Suprapubic skin (tissue), 4 donors: ENCODE measurements around the gene VAMP3. TPM values are rescaled to one million over a fixed set of nuclear protein-coding genes. Genes with fewer than 3 reads are reported as not detected.
A peak's percentile ranks its signal among the peaks of the same experiment; 100 is the strongest.

ENCODE experiments used
- DNase-seq, 2 donors: peaks; one replicate each; pipeline ENCODE4 v3.0.0-alpha.2; 2019; ENCODE audit warnings: low spot score in 2 of 2
- H3K27ac ChIP-seq: fragments of 200-600 bp; sonication (generic); one replicate; pipeline ENCODE4 v1.5.1; 2019
- H3K27me3 ChIP-seq: fragments of 200-600 bp; sonication (generic); one replicate; pipeline ENCODE4 v1.5.1; 2019
- H3K36me3 ChIP-seq: fragments of 200-600 bp; sonication (generic); one replicate; pipeline ENCODE4 v1.5.1; 2019
- H3K4me1 ChIP-seq: fragments of 200-600 bp; sonication (generic); one replicate; pipeline ENCODE4 v1.5.1; 2019
- H3K4me3 ChIP-seq: fragments of 200-600 bp; sonication (generic); one replicate; pipeline ENCODE4 v1.5.1; 2019; ENCODE audit warnings: mild to moderate bottlenecking
- H3K9me3 ChIP-seq: fragments of 200-600 bp; sonication (generic); one replicate; pipeline ENCODE4 v1.5.1; 2019
- CTCF ChIP-seq, 2 donors: fragments of 200-600 bp in 1 of 2; fragments of 450-650 bp in 1 of 2; sonication (generic) in 1 of 2; IDR thresholded peaks; one replicate each; pipeline ENCODE4 v1.5.1; 2016 to 2019; ENCODE audit warnings: antibody characterized with exemption in 2 of 2, mild to moderate bottlenecking in 1 of 2, moderate library complexity in 1 of 2
- EP300 ChIP-seq: sonication (generic); formaldehyde crosslinking; IDR thresholded peaks from one replicate; pipeline ENCODE4 v1.6.1; 2017; ENCODE audit warnings: antibody characterized with exemption
- POLR2A ChIP-seq, 2 donors: fragments of 450-650 bp; IDR thresholded peaks; one replicate each; pipeline ENCODE4 v1.6.1; 2017; ENCODE audit warnings: antibody characterized with exemption in 2 of 2, mild to moderate bottlenecking in 2 of 2, moderate library complexity in 2 of 2
- POLR2AphosphoS5 ChIP-seq, 3 donors: sonication (generic); formaldehyde crosslinking; IDR thresholded peaks; one replicate each; pipeline ENCODE4 v1.6.1; 2017; ENCODE audit warnings: antibody characterized with exemption in 3 of 3
- WGBS: methylation state at CpG from one replicate; pipeline ENCODE4 v1.1.5; 2018; 5-methylcytosine and 5-hydroxymethylcytosine counted together
- total RNA-seq, 4 donors: library from RNA; depleted of rRNA; stranded (reverse); fragments of >200 nt; gene quantifications; one replicate each; pipeline ENCODE4 v1.1.0, GENCODE V29; 2016

Gene VAMP3
- total RNA-seq, 4 donors from 2014 or later = 62.8 to 79.9 (median 76.4) TPM

DNA sequence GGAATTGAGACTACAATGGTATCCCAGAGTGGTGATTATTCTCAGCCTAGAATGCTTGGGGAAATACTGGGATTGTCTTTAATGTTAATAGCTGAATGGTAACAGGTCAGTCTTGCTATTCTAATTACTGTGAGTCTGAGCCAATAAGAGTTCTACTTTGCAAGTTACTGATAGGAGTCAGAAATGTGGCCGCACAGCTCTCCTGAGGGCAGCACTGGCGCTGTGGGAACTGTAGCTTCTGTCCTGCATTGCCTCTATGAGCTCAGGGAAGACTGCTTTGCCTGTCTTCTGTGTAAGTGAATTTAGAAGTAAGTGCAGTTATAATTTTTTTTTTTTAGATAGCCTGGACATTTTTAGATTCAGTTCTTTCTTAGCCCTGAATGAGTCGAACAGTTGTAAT lies 10.0 kb upstream of the VAMP3 start:
- H3K9me3 ChIP-seq = no peaks in the 10 kb centered on the region
- H3K27me3 ChIP-seq = no peaks in the 10 kb centered on the region
- H3K4me1 ChIP-seq = no peaks in the 10 kb centered on the region
- H3K36me3 ChIP-seq = no peaks in the 10 kb centered on the region
- 90% methylated on average over 3 of the region's 3 CpGs for WGBS
- DNase-seq = no peak
- H3K27ac ChIP-seq = no peak overlapping the region
- no peak overlapping the region for H3K4me3 ChIP-seq
- TF ChIP-seq POLR2A (IDR thresholded peaks at IDR 0.05) (no peak), CTCF (IDR thresholded peaks at IDR 0.05) (no peak), EP300 (no peak), POLR2AphosphoS5 (IDR thresholded peaks at IDR 0.05) (no peak)

DNA sequence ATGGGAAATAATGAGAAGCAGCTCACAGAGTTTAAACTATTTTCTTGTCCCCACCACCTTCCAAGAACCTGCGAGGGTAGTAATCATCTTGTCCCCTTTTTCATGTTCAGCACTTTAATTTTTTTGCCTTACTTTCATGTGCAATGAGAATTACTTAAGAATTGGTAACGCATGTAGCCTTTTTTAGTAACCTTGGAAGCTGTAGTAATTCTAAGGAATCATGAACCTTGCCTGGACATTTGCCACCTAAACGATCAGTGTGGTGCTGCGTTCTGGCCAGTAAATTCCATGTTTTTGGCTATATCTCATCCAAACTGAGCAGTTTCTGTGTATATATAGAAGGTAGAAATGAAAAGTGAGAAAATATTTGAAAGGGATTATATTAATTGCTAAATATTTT lies 3.9 kb upstream of the VAMP3 start:
- Histone ChIP-seq H3K4me1 (peaks cover 13% of the 10 kb centered on the region), H3K27me3 (no peaks in the 10 kb centered on the region), H3K36me3 (no peaks in the 10 kb centered on the region), H3K27ac (no peak overlapping the region), H3K9me3 (no peaks in the 10 kb centered on the region), H3K4me3 (no peak overlapping the region)
- TF ChIP-seq CTCF (IDR thresholded peaks at IDR 0.05) (no peak), POLR2A (IDR thresholded peaks at IDR 0.05) (no peak), EP300 (no peak), POLR2AphosphoS5 (IDR thresholded peaks at IDR 0.05) (no peak)
- WGBS = 85% methylated on average over 4 of the region's 4 CpGs
- no peak for DNase-seq

GRCh38 chr1:7768583-7768982 lies 2.5 kb upstream of the VAMP3 start:
- no peak overlapping the region for H3K4me3 ChIP-seq
- H3K27ac ChIP-seq = no peak overlapping the region
- H3K27me3 ChIP-seq = no peaks in the 10 kb centered on the region
- 62% methylated on average over 2 of the region's 2 CpGs for WGBS
- peaks cover 3% of the 10 kb centered on the region for H3K36me3 ChIP-seq
- H3K9me3 ChIP-seq = no peaks in the 10 kb centered on the region
- peaks cover 27% of the 10 kb centered on the region for H3K4me1 ChIP-seq
- DNase-seq = no peak
- TF ChIP-seq EP300 = no peak
- TF ChIP-seq POLR2A (IDR thresholded peaks at IDR 0.05) = no peak
- TF ChIP-seq POLR2AphosphoS5 (IDR thresholded peaks at IDR 0.05) = no peak
- no peak for TF ChIP-seq CTCF (IDR thresholded peaks at IDR 0.05)

DNA sequence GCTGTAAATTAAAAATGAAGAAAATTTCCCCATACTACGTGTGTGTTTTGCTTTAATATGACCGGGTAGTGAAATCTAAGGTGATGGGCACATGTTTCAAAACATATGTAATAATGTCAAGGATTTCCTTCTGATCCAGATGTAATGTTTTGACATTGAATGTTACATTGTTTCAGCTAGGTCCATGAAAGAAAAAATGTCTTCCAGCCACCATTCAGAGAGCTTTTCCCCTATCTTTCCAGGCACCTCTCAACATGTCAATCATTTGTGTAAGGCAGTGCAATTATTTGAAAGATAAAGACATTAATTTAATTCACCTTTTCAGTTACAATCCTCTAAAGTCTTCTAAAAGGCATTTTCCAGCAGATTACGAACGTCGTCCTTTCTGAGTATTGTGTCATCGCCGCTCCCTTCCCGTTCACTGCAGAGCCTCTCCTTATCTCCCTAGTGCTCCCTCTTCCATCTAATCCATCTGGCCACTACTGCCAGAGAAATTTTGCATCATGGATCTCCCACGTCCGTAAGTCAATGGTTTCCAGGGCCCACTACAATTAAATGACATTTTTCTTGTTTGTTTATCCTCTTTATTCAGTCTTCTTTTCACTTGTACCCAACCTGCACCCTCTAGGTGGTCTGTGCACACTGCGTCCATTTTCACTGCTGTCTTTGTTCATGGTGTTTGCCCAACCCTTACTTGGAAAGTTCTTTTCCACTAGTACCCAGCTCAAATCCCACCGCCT lies 1.3 kb upstream of the VAMP3 start:
- Histone ChIP-seq H3K27me3 (no peaks in the 10 kb centered on the region), H3K9me3 (no peaks in the 10 kb centered on the region), H3K27ac (no peak overlapping the region), H3K36me3 (peaks cover 9% of the 10 kb centered on the region), H3K4me3 (no peak overlapping the region), H3K4me1 (peaks cover 28% of the 10 kb centered on the region)
- DNase-seq = no peak
- no peak for TF ChIP-seq POLR2A (IDR thresholded peaks at IDR 0.05)
- no peak for TF ChIP-seq POLR2AphosphoS5 (IDR thresholded peaks at IDR 0.05)
- no peak for TF ChIP-seq EP300
- no peak for TF ChIP-seq CTCF (IDR thresholded peaks at IDR 0.05)
- WGBS = 93% methylated on average over 12 of the region's 12 CpGs

DNA sequence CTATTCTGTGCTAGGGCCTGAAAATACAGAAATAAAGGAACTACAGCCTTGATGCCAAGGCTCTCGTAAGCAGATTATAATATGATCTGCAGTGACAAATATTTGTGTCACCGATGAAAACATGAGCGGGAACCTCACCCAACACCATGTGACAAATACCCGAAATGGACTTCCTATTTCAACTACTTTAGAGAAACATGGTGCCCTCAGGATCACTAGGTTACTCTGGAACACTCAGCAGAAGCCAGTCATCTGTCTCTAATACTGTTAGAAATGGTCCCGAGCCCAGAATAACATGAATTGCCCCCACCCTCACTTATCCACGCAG lies 463 bp upstream of the VAMP3 start:
- H3K4me3 ChIP-seq = peak overlapping the region; percentile 68
- no peaks in the 10 kb centered on the region for H3K9me3 ChIP-seq
- H3K27me3 ChIP-seq = no peaks in the 10 kb centered on the region
- TF ChIP-seq POLR2A (IDR thresholded peaks at IDR 0.05) (no peak), POLR2AphosphoS5 (IDR thresholded peaks at IDR 0.05) (peak in 1 of 3 donors; percentile 4)
- H3K36me3 ChIP-seq = peaks cover 9% of the 10 kb centered on the region
- DNase-seq = no peak
- peak overlapping the region; percentile 91 for H3K27ac ChIP-seq
- H3K4me1 ChIP-seq = peaks cover 28% of the 10 kb centered on the region
- WGBS = 7% methylated on average over 5 of the region's 6 CpGs
